Transverse colon (tissue), 4 donors: Measurements from ENCODE around the gene MYO1B.

Experiments
- CTCF ChIP-seq, 5 experiments: fragments of 200-600 bp in 3 of 5; fragments of 450-650 bp in 2 of 5; sonication (generic) in 3 of 5; IDR thresholded peaks; 1 replicate in 2 of 5; 2 replicates in 3 of 5; pipeline ENCODE4 v1.5.1; 2016 to 2017; ENCODE audit warnings: antibody characterized with exemption in 5 of 5, inconsistent platforms in 3 of 5, mild to moderate bottlenecking in 2 of 5, moderate library complexity in 1 of 5
- POLR2A ChIP-seq: fragments of 450-650 bp; IDR thresholded peaks from one replicate; pipeline ENCODE4 v1.6.1; 2016; ENCODE audit warnings: antibody characterized with exemption, mild to moderate bottlenecking, moderate library complexity
- POLR2AphosphoS5 ChIP-seq, 3 donors: sonication (generic); formaldehyde crosslinking; IDR thresholded peaks; one replicate each; pipeline ENCODE4 v1.6.1; 2016; ENCODE audit warnings: antibody characterized with exemption in 3 of 3

DNA sequence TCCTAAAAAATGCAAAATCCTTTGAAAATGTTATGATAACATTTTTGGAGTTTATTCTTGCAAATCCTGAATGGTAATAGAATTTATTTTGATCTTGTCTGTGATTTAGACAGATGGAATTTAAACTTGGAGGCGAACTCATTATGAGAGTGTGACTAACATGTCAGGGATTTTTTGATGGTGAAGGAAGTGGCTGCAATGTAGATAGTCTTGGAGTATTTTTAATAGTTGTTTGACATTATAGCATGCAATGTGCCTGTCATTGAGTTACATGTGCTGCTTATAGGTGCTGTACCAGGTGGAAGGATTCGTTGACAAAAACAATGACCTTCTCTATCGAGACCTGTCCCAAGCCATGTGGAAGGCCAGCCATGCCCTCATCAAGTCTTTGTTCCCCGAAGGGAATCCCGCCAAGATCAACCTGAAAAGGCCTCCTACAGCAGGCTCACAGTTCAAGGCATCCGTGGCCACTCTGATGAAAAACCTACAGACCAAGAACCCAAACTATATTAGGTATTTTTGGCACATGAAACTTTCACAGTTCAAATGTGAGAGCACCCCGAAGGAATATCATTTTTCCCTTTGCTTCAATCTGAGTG, 141.8 kb downstream of the MYO1B start:
- TF ChIP-seq CTCF (IDR thresholded peaks at IDR 0.05) (no peak), POLR2A (no peak), POLR2AphosphoS5 (IDR thresholded peaks at IDR 0.05) (no peak)
